ENCODE results near the gene CCN2. TPM values are rescaled to one million over a fixed set of nuclear protein-coding genes. Genes with fewer than 3 reads are reported as not detected.

CCN2 gene
- total and polyA plus RNA-seq, 2 of the 8 experiments (the other 6 are each of a cell fraction or from before 2014, with no cell fraction given), result 25.0 to 107 TPM

GRCh38 chr6:131950767-131951575, at the start of gene CCN2 (continued):
- no peak for TF ChIP-seq RXRA (IDR thresholded peaks at IDR 0.05; ENCODE audit: insufficient read depth, low read depth, low read length)
- TF ChIP-seq, protein P1, sequence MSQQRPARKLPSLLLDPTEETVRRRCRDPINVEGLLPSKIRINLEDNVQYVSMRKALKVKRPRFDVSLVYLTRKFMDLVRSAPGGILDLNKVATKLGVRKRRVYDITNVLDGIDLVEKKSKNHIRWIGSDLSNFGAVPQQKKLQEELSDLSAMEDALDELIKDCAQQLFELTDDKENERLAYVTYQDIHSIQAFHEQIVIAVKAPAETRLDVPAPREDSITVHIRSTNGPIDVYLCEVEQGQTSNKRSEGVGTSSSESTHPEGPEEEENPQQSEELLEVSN (IDR thresholded peaks at IDR 0.05), result peak; percentile 42; the same call in 1 of the 2 replicates
- peak; percentile 96 for TF ChIP-seq POLR2AphosphoS5 (IDR thresholded peaks at IDR 0.05; ENCODE audit: low read depth, low read length)
- TF ChIP-seq, protein P2, sequence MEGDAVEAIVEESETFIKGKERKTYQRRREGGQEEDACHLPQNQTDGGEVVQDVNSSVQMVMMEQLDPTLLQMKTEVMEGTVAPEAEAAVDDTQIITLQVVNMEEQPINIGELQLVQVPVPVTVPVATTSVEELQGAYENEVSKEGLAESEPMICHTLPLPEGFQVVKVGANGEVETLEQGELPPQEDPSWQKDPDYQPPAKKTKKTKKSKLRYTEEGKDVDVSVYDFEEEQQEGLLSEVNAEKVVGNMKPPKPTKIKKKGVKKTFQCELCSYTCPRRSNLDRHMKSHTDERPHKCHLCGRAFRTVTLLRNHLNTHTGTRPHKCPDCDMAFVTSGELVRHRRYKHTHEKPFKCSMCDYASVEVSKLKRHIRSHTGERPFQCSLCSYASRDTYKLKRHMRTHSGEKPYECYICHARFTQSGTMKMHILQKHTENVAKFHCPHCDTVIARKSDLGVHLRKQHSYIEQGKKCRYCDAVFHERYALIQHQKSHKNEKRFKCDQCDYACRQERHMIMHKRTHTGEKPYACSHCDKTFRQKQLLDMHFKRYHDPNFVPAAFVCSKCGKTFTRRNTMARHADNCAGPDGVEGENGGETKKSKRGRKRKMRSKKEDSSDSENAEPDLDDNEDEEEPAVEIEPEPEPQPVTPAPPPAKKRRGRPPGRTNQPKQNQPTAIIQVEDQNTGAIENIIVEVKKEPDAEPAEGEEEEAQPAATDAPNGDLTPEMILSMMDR (IDR thresholded peaks at IDR 0.05; ENCODE audit: control extremely low read depth in 1 of 3, insufficient read depth in 1 of 3, low read depth in 1 of 3, low read length in 3 of 3), result no peak
- no peak for TF ChIP-seq KDM4A (IDR thresholded peaks at IDR 0.05; ENCODE audit: low read depth, low read length, severe bottlenecking)
- no peak; the same call in 1 of the 2 replicates for TF ChIP-seq CHD2 (IDR thresholded peaks at IDR 0.05; ENCODE audit: low read length)
- TF ChIP-seq JUND (IDR thresholded peaks at IDR 0.05; ENCODE audit: low read length), result no peak
- no peak for TF ChIP-seq EZH2 (IDR thresholded peaks at IDR 0.05; ENCODE audit: low read depth, low read length, severe bottlenecking)
- no peak for TF ChIP-seq BCL11A (IDR thresholded peaks at IDR 0.05; ENCODE audit: low read depth in 2 of 2, low read length in 2 of 2)
- peak; percentile 79 for TF ChIP-seq PHF8 (conservative IDR thresholded peaks at IDR 0.05; ENCODE audit: low read depth, low read length)
- TF ChIP-seq RAD21 (IDR thresholded peaks at IDR 0.05 in 1 of 2, conservative IDR thresholded peaks at IDR 0.05 in 1 of 2; ENCODE audit: low read depth in 2 of 2, low read length in 2 of 2), result 0 out of 4 replicates have a peak, but pooled peaks of 1 of the 2 experiments have one; percentile 0
- no peak for TF ChIP-seq SIX5 (IDR thresholded peaks at IDR 0.05; ENCODE audit: low read depth, low read length)
- peak; percentile 78 for TF ChIP-seq CTBP2 (IDR thresholded peaks at IDR 0.05; ENCODE audit: borderline replicate concordance, insufficient read depth, insufficient read length, low read length)
- TF ChIP-seq BACH1 (IDR thresholded peaks at IDR 0.05; ENCODE audit: low read length), result no peak
- TF ChIP-seq ZNF274 (IDR thresholded peaks at IDR 0.05; ENCODE audit: borderline replicate concordance, extremely low read depth, low read length), result no peak
- TF ChIP-seq TAF1 (IDR thresholded peaks at IDR 0.05; ENCODE audit: low read depth, low read length), result peak; percentile 93
- TF ChIP-seq SP1 (IDR thresholded peaks at IDR 0.05; ENCODE audit: low read depth, low read length), result peak; percentile 88
